HEK293T (cell line): Measurements from ENCODE around the gene ULK3.

Experiments used
- CTCF ChIA-PET: fragments of 350-600 bp; formaldehyde crosslinking; extraction: SDS; loops from one replicate; lab custom pipeline; 2021; ENCODE audit warnings: antibody characterized with exemption, inconsistent platforms; lab: Yijun Ruan, JAX
- POLR2A ChIA-PET: fragments of 350-600 bp; formaldehyde crosslinking; extraction: SDS; loops from one replicate; lab custom pipeline; 2020; ENCODE audit warnings: antibody characterized with exemption, inconsistent platforms; lab: Yijun Ruan, JAX
- DNase-seq: peaks from one replicate; pipeline ENCODE4 v3.0.0; 2012; ENCODE audit warnings: mixed read lengths; ENCODE audit errors: extremely low spot score
- ARNT ChIP-seq: fragments of 450-650 bp; IDR thresholded peaks from 2 replicates; pipeline ENCODE4 v1.6.1; 2017; ENCODE audit warnings: mild to moderate bottlenecking
- BHLHE40 ChIP-seq: fragments of 450-650 bp; IDR thresholded peaks from 2 replicates; pipeline ENCODE4 v1.6.1; 2016; ENCODE audit warnings: mild to moderate bottlenecking, moderate library complexity, borderline replicate concordance
- CTBP1 ChIP-seq: fragments of 450-650 bp; IDR thresholded peaks from 2 replicates; pipeline ENCODE4 v1.6.1; 2016; ENCODE audit warnings: borderline replicate concordance
- ELF4 ChIP-seq: fragments of 450-650 bp; IDR thresholded peaks from 2 replicates; pipeline ENCODE4 v1.6.1; 2017; ENCODE audit warnings: antibody characterized with exemption
- FOXA1 ChIP-seq: fragments of 450-650 bp; IDR thresholded peaks from 2 replicates; pipeline ENCODE4 v1.6.1; 2016; ENCODE audit warnings: mild to moderate bottlenecking
- FOXK2 ChIP-seq: fragments of 450-650 bp; IDR thresholded peaks from 2 replicates; pipeline ENCODE4 v1.6.1; 2016; ENCODE audit warnings: mild to moderate bottlenecking
- FOXM1 ChIP-seq: fragments of 450-650 bp; IDR thresholded peaks from 2 replicates; pipeline ENCODE4 v1.6.1; 2017; ENCODE audit warnings: mild to moderate bottlenecking, borderline replicate concordance
- HDGF ChIP-seq: fragments of 450-650 bp; IDR thresholded peaks from 2 replicates; pipeline ENCODE4 v1.6.1; 2017; ENCODE audit warnings: antibody characterized with exemption, borderline replicate concordance
- L3MBTL2 ChIP-seq: fragments of 450-650 bp; conservative IDR thresholded peaks from 2 replicates; pipeline ENCODE4 v1.6.1; 2016; ENCODE audit warnings: mild to moderate bottlenecking
- LEF1 ChIP-seq: fragments of 450-650 bp; IDR thresholded peaks from 2 replicates; pipeline ENCODE4 v1.6.1; 2017; ENCODE audit warnings: mild to moderate bottlenecking, borderline replicate concordance
- NFRKB ChIP-seq: fragments of 450-650 bp; IDR thresholded peaks from 2 replicates; pipeline ENCODE4 v1.6.1; 2016; ENCODE audit warnings: mild to moderate bottlenecking, moderate library complexity
- PKNOX1 ChIP-seq: fragments of 450-650 bp; IDR thresholded peaks from 2 replicates; pipeline ENCODE4 v1.6.1; 2016
- SP1 ChIP-seq: fragments of 450-650 bp; IDR thresholded peaks from 2 replicates; pipeline ENCODE4 v1.6.1; 2017
- SUZ12 ChIP-seq: fragments of 450-650 bp; IDR thresholded peaks from 2 replicates; pipeline ENCODE4 v1.6.1; 2016; ENCODE audit warnings: mild to moderate bottlenecking
- TARDBP ChIP-seq: fragments of 450-650 bp; IDR thresholded peaks from 2 replicates; pipeline ENCODE4 v1.6.1; 2016
- ZNF384 ChIP-seq: fragments of 450-650 bp; IDR thresholded peaks from 2 replicates; pipeline ENCODE4 v1.6.1; 2016

ULK3 gene

GRCh38 chr15:74870436-74871215, 27.7 kb upstream of the ULK3 start:
- CTCF ChIA-PET = interaction anchor here (0.9 kb wide), 2 partner anchors 31 to 80 kb away, joined by 4 read pairs; no protein-coding TSS in a partner anchor
- TF ChIP-seq FOXA1 (no peak), FOXM1 (no peak), ZNF384 (no peak), TARDBP (no peak), CTBP1 (no peak), LEF1 (no peak), SP1 (no peak)
- POLR2A ChIA-PET = interaction anchor here (0.7 to 2.7 kb wide), 8 partner anchors 12 to 110 kb away, joined by 3 to 14 read pairs (median 4); partner anchors contain the start of genes MPI and ULK3
- DNase-seq = no peak

DNA sequence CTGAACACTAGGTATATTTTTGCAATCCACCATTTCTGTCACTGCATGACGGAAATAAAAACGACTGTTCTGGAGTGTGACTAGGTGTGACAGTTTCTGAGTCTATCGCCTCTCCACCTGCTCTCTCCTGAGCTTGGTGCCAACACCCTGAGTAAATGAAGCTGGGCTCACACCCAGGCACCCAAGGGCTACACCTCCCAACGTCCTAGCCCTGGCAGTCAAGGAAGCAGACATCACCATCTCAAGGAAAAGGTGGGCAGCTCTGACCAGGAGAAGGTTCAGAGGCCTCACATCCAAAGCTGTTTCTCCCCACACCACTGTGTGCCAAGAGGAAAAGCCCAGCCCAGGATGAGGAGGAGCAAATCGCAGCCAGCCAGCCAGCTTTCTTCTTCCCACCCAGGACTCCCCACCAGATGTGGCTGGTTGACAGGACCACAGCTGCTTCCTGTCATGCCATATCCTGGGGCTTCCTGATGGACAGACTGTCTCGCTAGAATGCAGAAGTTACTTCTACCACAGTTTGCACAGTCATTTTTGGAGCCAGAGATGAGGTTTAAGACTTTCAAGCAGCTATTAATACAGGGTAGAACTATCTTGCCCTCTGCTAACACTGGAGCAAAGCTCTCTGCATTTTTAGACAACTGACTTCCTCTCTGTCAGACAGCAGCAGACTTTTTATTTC, 26.9 kb upstream of the ULK3 start:
- ChIA-PET POLR2A (interaction anchor here (0.9 to 2.7 kb wide), 6 partner anchors 12 to 109 kb away, joined by 3 to 14 read pairs (median 4); partner anchors contain the start of genes MPI and ULK3), CTCF (interaction anchor here (0.7 to 0.9 kb wide), 2 partner anchors 13 to 81 kb away, joined by 3 to 4 read pairs; no protein-coding TSS in a partner anchor)
- TF ChIP-seq BHLHE40 (no peak), SP1 (no peak), L3MBTL2 (no peak), ZNF384 (no peak), NFRKB (no peak), HDGF (no peak), TARDBP (no peak), ELF4 (no peak), CTBP1 (no peak), PKNOX1 (no peak), FOXK2 (no peak), ARNT (no peak), FOXA1 (no peak)
- no peak for DNase-seq

DNA sequence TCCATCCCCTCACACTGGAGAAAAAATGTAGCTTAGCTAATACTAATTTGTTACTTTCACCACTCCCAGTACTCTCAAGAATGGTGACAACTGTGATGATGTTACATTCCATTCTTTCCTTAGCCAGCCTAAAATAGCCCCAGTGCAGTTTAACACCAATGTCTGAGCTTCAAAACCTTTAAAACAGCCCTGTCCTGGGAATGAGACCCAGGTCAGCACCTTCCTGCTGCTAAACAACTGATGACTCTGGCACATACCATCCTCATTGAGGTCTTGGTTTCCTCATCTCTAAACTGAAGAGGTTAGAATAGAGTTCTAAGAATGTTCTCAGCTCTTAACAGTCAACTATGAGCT, 26.4 kb upstream of the ULK3 start:
- ChIA-PET POLR2A (interaction anchor here (0.9 to 2.7 kb wide), 5 partner anchors 11 to 27 kb away, joined by 3 to 14 read pairs (median 4); partner anchors contain the start of genes MPI and ULK3), CTCF (interaction anchor here (0.7 kb wide), 1 partner anchor 13 kb away, joined by 3 read pairs; no protein-coding TSS in a partner anchor)
- DNase-seq = no peak
- TF ChIP-seq ELF4 = no peak
- no peak for TF ChIP-seq SP1
- no peak for TF ChIP-seq L3MBTL2
- no peak for TF ChIP-seq TARDBP
- no peak for TF ChIP-seq LEF1
- no peak for TF ChIP-seq BHLHE40
- no peak for TF ChIP-seq PKNOX1
- TF ChIP-seq ZNF384 = no peak
- no peak for TF ChIP-seq SUZ12
- TF ChIP-seq NFRKB = no peak
- no peak for TF ChIP-seq CTBP1
- no peak for TF ChIP-seq HDGF
- TF ChIP-seq FOXA1 = no peak
- TF ChIP-seq FOXK2 = no peak
- no peak for TF ChIP-seq FOXM1
- TF ChIP-seq ARNT = no peak

DNA sequence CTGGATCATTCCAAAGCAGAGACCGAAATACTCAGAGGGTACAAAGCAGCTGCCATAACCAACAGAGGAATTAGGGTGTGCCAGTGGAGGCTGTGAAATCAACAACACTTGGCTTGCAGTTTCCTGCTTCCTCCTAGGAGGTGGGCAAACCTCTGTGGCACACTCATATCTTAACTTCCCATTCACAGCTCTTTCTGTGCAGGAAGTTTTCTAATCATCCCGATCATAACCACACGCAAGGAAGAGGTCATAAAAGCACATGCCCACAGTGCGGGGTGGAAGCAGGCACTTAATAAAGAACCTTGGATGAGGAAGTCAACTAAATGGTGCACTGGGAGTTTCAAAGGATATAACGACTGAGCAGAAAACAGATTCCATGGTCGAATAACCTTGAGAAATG, 25.1 kb upstream of the ULK3 start:
- POLR2A ChIA-PET = no interaction called here
- DNase-seq = no peak
- TF ChIP-seq NFRKB = no peak
- no peak for TF ChIP-seq PKNOX1
- no peak for TF ChIP-seq ARNT
- TF ChIP-seq HDGF = no peak
- TF ChIP-seq ZNF384 = no peak
- no peak for TF ChIP-seq FOXK2
- no peak for TF ChIP-seq L3MBTL2
- no peak for TF ChIP-seq CTBP1
- no peak for TF ChIP-seq TARDBP
- TF ChIP-seq FOXA1 = no peak
- TF ChIP-seq BHLHE40 = no peak
- no peak for TF ChIP-seq ELF4
- no peak for TF ChIP-seq LEF1
- CTCF ChIA-PET = interaction anchor here (2.0 kb wide), 1 partner anchor 34 kb away, joined by 6 read pairs; no protein-coding TSS in a partner anchor

DNA sequence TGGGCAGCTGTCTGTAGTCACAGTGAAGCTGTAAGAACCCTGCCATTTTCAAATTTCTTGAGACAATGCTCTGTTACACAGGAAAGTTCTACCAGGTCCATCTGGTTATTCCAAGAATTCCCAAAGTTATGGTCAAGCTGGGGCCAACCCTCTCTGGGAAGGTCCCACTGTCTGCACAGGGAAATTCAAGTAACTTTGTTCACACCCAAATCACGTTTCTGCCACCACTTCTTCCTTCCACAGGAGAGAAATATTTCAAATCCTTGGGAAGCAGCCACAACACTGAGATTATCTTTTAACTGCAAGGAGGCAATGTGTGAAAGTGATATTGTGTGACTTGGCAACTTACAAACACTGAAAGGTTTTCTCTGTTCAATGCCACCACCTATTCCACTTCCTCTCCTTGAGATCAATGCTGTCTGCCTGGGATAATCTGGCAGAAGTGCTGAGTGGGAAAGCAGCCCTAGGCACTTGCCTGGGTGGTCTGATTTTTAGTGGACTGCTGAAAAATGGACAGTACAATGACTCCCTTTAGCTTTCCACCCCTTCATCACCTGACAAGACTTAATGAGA, 24.6 kb upstream of the ULK3 start:
- ChIA-PET POLR2A (no interaction called here), CTCF (interaction anchor here (2.0 kb wide), 1 partner anchor 34 kb away, joined by 6 read pairs; no protein-coding TSS in a partner anchor)

More for the DNA sequence above, 24.6 kb upstream of the ULK3 start:
- no peak for DNase-seq
- TF ChIP-seq L3MBTL2 (no peak), ZNF384 (no peak), FOXA1 (no peak), BHLHE40 (no peak), CTBP1 (no peak)
